Neutrophil (primary cell): ENCODE measurements around the gene SLC25A12.
A peak's percentile ranks its signal among the peaks of the same experiment; 100 is the strongest.

Experiments used
- H3K27ac ChIP-seq: fragments of 200-600 bp; sonication (generic); 2 replicates; pipeline ENCODE4 v1.5.1; 2016; ENCODE audit warnings: mild to moderate bottlenecking, moderate library complexity
- H3K27me3 ChIP-seq: fragments of 200-600 bp; sonication (generic); 2 replicates; pipeline ENCODE4 v1.6.0; 2016; ENCODE audit warnings: mild to moderate bottlenecking
- H3K36me3 ChIP-seq: fragments of 200-600 bp; sonication (generic); 2 replicates; pipeline ENCODE4 v1.5.1; 2017
- H3K4me1 ChIP-seq, 2 experiments: fragments of 200-600 bp in 1 of 2; sonication (generic) in 1 of 2; 1 replicate in 1 of 2; 2 replicates in 1 of 2; pipeline versions ENCODE4 v1.5.1 to v1.6.1; 2013 to 2016; ENCODE audit warnings: low read depth in 1 of 2, low read length in 1 of 2, mild to moderate bottlenecking in 1 of 2, moderate library complexity in 1 of 2; ENCODE audit not compliant: control insufficient read depth in 1 of 2, insufficient read depth in 1 of 2
- H3K4me3 ChIP-seq, 2 experiments: fragments of 200-600 bp in 1 of 2; sonication (generic) in 1 of 2; 1 replicate in 1 of 2; 2 replicates in 1 of 2; pipeline ENCODE4 v1.5.1; 2013 to 2016; ENCODE audit warnings: low read depth in 1 of 2, low read length in 1 of 2, mild to moderate bottlenecking in 1 of 2, moderate library complexity in 1 of 2
- H3K9me3 ChIP-seq: fragments of 200-600 bp; sonication (generic); 2 replicates; pipeline ENCODE4 v1.5.1; 2016
- CTCF ChIP-seq: fragments of 200-600 bp; sonication (generic); IDR thresholded peaks from 2 replicates; pipeline ENCODE4 v1.5.1; 2016; ENCODE audit warnings: antibody characterized with exemption

The SLC25A12 gene

GRCh38 chr2:171895786-171896185 lies 1.7 kb upstream of the SLC25A12 start:
- peaks cover under 1% of the 10 kb centered on the region for H3K36me3 ChIP-seq
- peaks cover 13 to 17% of the 10 kb centered on the region in 2 experiments for H3K4me1 ChIP-seq
- H3K27ac ChIP-seq: no peak overlapping the region
- no peak for TF ChIP-seq CTCF
- no peak overlapping the region for H3K4me3 ChIP-seq
- no peaks in the 10 kb centered on the region for H3K9me3 ChIP-seq
- H3K27me3 ChIP-seq: no peaks in the 10 kb centered on the region

- no peak for TF ChIP-seq CTCF
- Histone ChIP-seq H3K4me3 (peak overlapping the region; percentile 67 to 86), H3K9me3 (no peaks in the 10 kb centered on the region), H3K27me3 (no peaks in the 10 kb centered on the region), H3K27ac (peak overlapping the region; percentile 67), H3K4me1 (peaks cover 13 to 17% of the 10 kb centered on the region in 2 experiments), H3K36me3 (peaks cover 9% of the 10 kb centered on the region)
Measured at GRCh38 chr2:171894612-171894947, 536 bp upstream of the SLC25A12 start.

GRCh38 chr2:171893196-171893823 lies 734 bp downstream of the SLC25A12 start:
- H3K36me3 ChIP-seq: peaks cover 9% of the 10 kb centered on the region
- peak overlapping the region; percentile 67 for H3K27ac ChIP-seq

GRCh38 chr2:171889808-171890207 lies 4.2 kb downstream of the SLC25A12 start:
- Histone ChIP-seq H3K36me3 (peaks cover 9% of the 10 kb centered on the region), H3K9me3 (no peaks in the 10 kb centered on the region), H3K4me1 (peaks cover 13 to 15% of the 10 kb centered on the region in 2 experiments), H3K4me3 (no peak overlapping the region), H3K27me3 (no peaks in the 10 kb centered on the region), H3K27ac (no peak overlapping the region)
- TF ChIP-seq CTCF: no peak

More at GRCh38 chr2:171893196-171893823, 734 bp downstream of the SLC25A12 start:
- no peaks in the 10 kb centered on the region for H3K9me3 ChIP-seq
- no peaks in the 10 kb centered on the region for H3K27me3 ChIP-seq
- no peak for TF ChIP-seq CTCF
- H3K4me3 ChIP-seq: peak overlapping the region; percentile 67 to 86
- peaks cover 13 to 17% of the 10 kb centered on the region in 2 experiments for H3K4me1 ChIP-seq

GRCh38 chr2:171889333-171889732 lies 4.7 kb downstream of the SLC25A12 start:
- Histone ChIP-seq H3K27ac (no peak overlapping the region), H3K27me3 (no peaks in the 10 kb centered on the region), H3K4me1 (peaks cover 8 to 10% of the 10 kb centered on the region in 2 experiments), H3K36me3 (peaks cover 9% of the 10 kb centered on the region), H3K9me3 (no peaks in the 10 kb centered on the region), H3K4me3 (no peak overlapping the region)
- no peak for TF ChIP-seq CTCF
